Liver (tissue), 3 donors: ENCODE data around the gene DCAF8L1.
"Not testable (repeated sequence)": the region's sequence is repeated elsewhere in the genome, so short reads cannot be mapped to it uniquely, and the experiment has no call there.

Experiments
- ATF3 ChIP-seq: IDR thresholded peaks from 2 replicates; pipeline ENCODE4 v1.6.1; 2016; ENCODE audit warnings: antibody characterized with exemption
- CTCF ChIP-seq: fragments of 150-350 bp; IDR thresholded peaks from 2 replicates; pipeline ENCODE4 v1.5.1; 2017; ENCODE audit warnings: improper control_type of control experiment, low read depth, low read length; ENCODE audit not compliant: missing input control
- JUND ChIP-seq, 2 donors: IDR thresholded peaks; 2 replicates each; pipeline ENCODE4 v1.6.1; 2016; ENCODE audit warnings: antibody characterized with exemption in 2 of 2
- SP1 ChIP-seq: IDR thresholded peaks from 2 replicates; pipeline ENCODE4 v1.6.1; 2018; ENCODE audit warnings: antibody characterized with exemption, mild to moderate bottlenecking
- donor health status: healthy.
- donor health status: healthy.

GRCh38 chrX:27965348-27965747 is 15.9 kb downstream of the DCAF8L1 start:
- not testable (repeated sequence) for TF ChIP-seq CTCF; SP1; JUND (IDR thresholded peaks at IDR 0.05); ATF3
